DMS153 (cell line): Measurements from ENCODE around the gene MRPL41.
"Not testable (repeated sequence)": the region's sequence is repeated elsewhere in the genome, so short reads cannot be mapped to it uniquely, and the experiment has no call there.

Experiments
- DNase-seq: peaks from one replicate; lab custom pipeline; 2025; lab: John Stamatoyannopoulos, UW

MRPL41 gene

GRCh38 chr9:137582286-137582860 lies 30.7 kb downstream of the MRPL41 start:
- DNase-seq: no peak

- DNase-seq: no peak
Measured at GRCh38 chr9:137583347-137583746, 31.7 kb downstream of the MRPL41 start.

- DNase-seq: no peak
Measured at GRCh38 chr9:137583957-137584356, 32.3 kb downstream of the MRPL41 start.

GRCh38 chr9:137586854-137587253 lies 35.2 kb downstream of the MRPL41 start:
- DNase-seq: no peak

- DNase-seq: no peak
Measured at GRCh38 chr9:137588311-137588710, 36.6 kb downstream of the MRPL41 start.

GRCh38 chr9:137588891-137589290 lies 37.2 kb downstream of the MRPL41 start:
- DNase-seq: no peak

- no peak for DNase-seq
Measured at GRCh38 chr9:137589441-137590122, 37.9 kb downstream of the MRPL41 start.

GRCh38 chr9:137590123-137590468 lies 38.4 kb downstream of the MRPL41 start:
- no peak for DNase-seq

GRCh38 chr9:137590469-137591383 lies 39.0 kb downstream of the MRPL41 start, which contains the start of gene ZMYND19:
TSS of gene ZMYND19 (minus strand) at chr9:137590512. CDS start at chr9:137590263, 249 bp downstream.
- DNase-seq: peak; percentile 72

- no peak for DNase-seq
Measured at GRCh38 chr9:137592767-137593166, 41.1 kb downstream of the MRPL41 start.

- no peak for DNase-seq
Measured at GRCh38 chr9:137593176-137593575, 41.5 kb downstream of the MRPL41 start.

- DNase-seq: not testable (repeated sequence)
Measured at GRCh38 chr9:137596577-137596976, 44.9 kb downstream of the MRPL41 start.

GRCh38 chr9:137598943-137599342 lies 47.3 kb downstream of the MRPL41 start:
- no peak for DNase-seq
